ENCODE data around the gene STX11. TPM values are rescaled to one million over a fixed set of nuclear protein-coding genes. Genes with fewer than 3 reads are reported as not detected.
A peak's percentile ranks its signal among the peaks of the same experiment; 100 is the strongest.

STX11 gene
- total and polyA plus RNA-seq, 12 donors = 0.50 to 22.2 (median 6.3) TPM

DNA sequence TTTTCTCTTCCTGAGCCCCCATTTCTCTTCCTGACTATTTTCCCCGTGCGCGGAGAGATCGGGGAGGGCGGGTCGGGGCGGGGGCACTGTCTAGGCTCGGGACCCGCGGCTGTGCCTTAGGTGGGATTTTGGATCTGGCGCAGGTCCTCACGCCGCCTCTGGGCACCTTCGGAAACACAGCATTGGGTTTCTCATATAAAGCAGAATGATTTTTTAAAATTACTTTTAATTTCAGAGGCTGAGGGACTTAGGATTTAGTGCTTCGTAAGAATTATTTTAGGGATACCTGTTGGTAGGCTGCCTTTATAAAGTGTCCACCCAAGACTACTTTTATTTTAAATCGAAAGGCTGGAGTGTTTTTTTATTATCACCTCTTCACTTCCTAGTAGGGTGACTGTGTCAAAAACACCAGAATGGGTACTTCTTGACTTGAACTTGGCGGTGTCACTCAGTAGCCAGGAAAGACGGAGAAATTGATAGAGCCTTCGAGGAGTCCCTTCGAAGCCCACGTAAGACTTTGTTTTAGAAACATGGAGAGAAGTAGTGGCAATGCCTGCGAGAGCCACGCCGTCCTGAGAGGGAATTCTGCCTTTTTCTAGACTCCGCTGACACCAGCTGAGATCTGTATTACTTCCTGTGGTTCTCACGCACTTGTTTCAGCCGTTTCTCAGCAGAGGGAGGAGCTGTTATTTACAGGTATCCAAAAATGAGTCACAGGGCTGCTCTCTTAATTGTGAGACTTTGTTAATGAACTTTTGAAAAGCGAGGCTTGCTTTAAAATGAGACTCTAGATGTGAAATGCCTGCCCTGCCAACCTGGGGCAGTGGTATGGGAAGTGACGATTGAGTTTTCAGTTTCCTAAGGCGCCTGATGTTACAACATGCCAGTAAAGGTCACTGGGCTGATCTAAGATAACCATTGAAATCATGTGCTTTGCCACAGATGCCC is 667 bp downstream of the STX11 start:
- peak overlapping the region in 4 of 5 donors; percentile 67 to 89 (median 78) for H3K27ac ChIP-seq
- H3K27me3 ChIP-seq = no peaks in the 10 kb centered on the region
- peak; percentile 67 to 71 for TF ChIP-seq POLR2A (IDR thresholded peaks at IDR 0.05)
- TF ChIP-seq, protein P1, sequence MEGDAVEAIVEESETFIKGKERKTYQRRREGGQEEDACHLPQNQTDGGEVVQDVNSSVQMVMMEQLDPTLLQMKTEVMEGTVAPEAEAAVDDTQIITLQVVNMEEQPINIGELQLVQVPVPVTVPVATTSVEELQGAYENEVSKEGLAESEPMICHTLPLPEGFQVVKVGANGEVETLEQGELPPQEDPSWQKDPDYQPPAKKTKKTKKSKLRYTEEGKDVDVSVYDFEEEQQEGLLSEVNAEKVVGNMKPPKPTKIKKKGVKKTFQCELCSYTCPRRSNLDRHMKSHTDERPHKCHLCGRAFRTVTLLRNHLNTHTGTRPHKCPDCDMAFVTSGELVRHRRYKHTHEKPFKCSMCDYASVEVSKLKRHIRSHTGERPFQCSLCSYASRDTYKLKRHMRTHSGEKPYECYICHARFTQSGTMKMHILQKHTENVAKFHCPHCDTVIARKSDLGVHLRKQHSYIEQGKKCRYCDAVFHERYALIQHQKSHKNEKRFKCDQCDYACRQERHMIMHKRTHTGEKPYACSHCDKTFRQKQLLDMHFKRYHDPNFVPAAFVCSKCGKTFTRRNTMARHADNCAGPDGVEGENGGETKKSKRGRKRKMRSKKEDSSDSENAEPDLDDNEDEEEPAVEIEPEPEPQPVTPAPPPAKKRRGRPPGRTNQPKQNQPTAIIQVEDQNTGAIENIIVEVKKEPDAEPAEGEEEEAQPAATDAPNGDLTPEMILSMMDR (IDR thresholded peaks at IDR 0.05) = peak; percentile 9 to 31 (median 21)
- H3K4me3 ChIP-seq = peak overlapping the region in 3 of 4 donors; percentile 25 to 74 (median 49)
- WGBS, 4 donors = 5 to 7% (median 6%) methylated on average over 29 to 30 of the region's 30 CpGs
- intact Hi-C loops (cut with DNase I) = loop anchor here in 1 of 2 donors (10.0 kb wide), 1 partner anchor 64 kb away; no protein-coding TSS in a partner anchor
- no peaks in the 10 kb centered on the region for H3K9me3 ChIP-seq (replicated peaks in 1 of 3)
- DNase-seq = peak; percentile 24 to 77 (median 63)
- no peaks in the 10 kb centered on the region for H3K36me3 ChIP-seq (replicated peaks in 1 of 2)
- peaks cover 0 to under 1% of the 10 kb centered on the region in 2 donors for H3K4me1 ChIP-seq (replicated peaks in 1 of 2)

DNA sequence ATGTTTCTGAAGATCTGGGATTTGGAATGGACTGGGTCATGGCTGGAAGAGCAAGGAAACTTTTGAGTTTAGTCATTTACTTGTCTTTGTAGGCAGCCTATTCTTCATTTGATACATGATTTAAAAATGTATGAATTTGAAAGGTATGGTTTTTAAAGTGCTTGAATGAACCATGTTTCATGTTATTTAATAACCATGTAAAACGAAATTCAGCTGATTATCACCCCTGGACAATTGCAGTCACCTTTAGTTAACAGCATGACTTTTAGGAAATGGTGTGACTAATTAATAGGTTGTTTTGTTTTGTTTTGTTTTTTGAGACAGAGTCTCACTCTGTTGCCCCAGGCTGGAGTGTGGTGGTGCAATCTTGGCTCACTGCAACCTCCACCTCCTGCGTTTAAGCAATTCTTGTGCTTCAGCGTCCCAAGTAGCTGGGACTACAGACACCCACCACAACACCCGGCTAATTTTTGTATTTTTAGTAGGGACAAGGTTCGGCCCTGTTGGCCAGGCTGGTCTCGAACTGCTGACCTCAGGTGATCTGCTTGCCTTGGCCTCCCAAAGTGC is 2.1 kb downstream of the STX11 start:
- no peak for TF ChIP-seq POLR2A (IDR thresholded peaks at IDR 0.05)
- TF ChIP-seq, protein P1 (IDR thresholded peaks at IDR 0.05) = no peak
- no peaks in the 10 kb centered on the region for H3K36me3 ChIP-seq (replicated peaks in 1 of 2)
- 80 to 89% (median 84%) methylated on average over 6 of the region's 6 CpGs for WGBS, 4 donors
- H3K4me1 ChIP-seq (replicated peaks in 1 of 2) = peaks cover 0 to 12% of the 10 kb centered on the region in 2 donors
- no peak overlapping the region for H3K4me3 ChIP-seq
- no peaks in the 10 kb centered on the region for H3K9me3 ChIP-seq (replicated peaks in 1 of 3)
- intact Hi-C loops (cut with DNase I) = loop anchor here in 1 of 2 donors (10.0 kb wide), 1 partner anchor 62 kb away; no protein-coding TSS in a partner anchor
- no peaks in the 10 kb centered on the region for H3K27me3 ChIP-seq
- no peak for DNase-seq
- peak overlapping the region in 2 of 5 donors; percentile 27 to 45 for H3K27ac ChIP-seq

DNA sequence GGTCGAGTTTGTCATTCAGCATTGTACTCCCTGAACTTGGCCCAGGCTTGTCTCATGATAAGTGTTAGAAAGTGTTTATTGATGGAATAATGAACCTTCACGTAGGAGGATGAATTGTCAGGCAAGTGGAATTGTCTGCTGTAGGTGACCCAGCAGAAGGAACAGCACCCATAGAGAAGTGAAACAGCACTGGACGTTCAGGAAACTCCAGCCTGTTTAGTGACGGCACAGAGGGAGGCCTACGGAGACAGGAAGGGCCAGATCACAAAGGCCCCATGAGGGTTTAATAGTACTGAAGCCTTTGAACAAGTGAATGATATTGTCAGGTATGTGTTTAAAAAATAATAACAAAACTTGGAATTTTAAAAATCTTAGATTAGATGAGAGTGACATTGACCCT is 2.9 kb downstream of the STX11 start:
- Histone ChIP-seq H3K36me3 (replicated peaks in 1 of 2) (no peaks in the 10 kb centered on the region), H3K4me3 (no peak overlapping the region), H3K9me3 (replicated peaks in 1 of 3) (no peaks in the 10 kb centered on the region), H3K27ac (peak overlapping the region in 2 of 5 donors; percentile 27 to 45), H3K4me1 (replicated peaks in 1 of 2) (peaks cover 5 to 20% of the 10 kb centered on the region in 2 donors), H3K27me3 (no peaks in the 10 kb centered on the region)
- TF ChIP-seq, protein P1 (IDR thresholded peaks at IDR 0.05) = no peak
- no peak for TF ChIP-seq POLR2A (IDR thresholded peaks at IDR 0.05)
- peak in 3 of 7 donors; percentile 29 to 55 (median 30) for DNase-seq
- intact Hi-C loops (cut with DNase I) = loop anchor here in 1 of 2 donors (10.0 kb wide), 1 partner anchor 62 kb away; no protein-coding TSS in a partner anchor
- 82 to 88% (median 85%) methylated on average over 5 of the region's 5 CpGs for WGBS, 4 donors

DNA sequence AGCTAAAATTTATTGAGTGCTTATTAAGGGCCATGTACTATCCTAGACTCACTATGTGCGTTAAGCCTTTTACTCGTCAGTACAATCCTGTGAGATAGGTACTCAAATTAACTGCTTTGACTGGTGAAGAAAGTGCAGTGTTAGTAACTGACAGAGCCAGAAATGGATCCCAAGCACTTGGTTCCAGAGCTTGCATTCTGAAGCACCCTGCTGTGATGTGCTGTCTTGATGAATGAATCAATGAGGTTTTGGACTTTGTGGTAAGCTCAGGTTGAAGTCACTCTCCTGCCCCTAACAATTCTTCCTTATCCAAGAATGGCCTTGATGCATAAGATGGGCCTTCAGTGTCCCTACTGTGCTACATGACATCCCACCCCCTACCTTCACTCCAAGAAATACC is 3.7 kb downstream of the STX11 start:
- intact Hi-C loops (cut with DNase I) = loop anchor here in 1 of 2 donors (10.0 kb wide), 1 partner anchor 61 kb away; no protein-coding TSS in a partner anchor
- Histone ChIP-seq H3K4me1 (replicated peaks in 1 of 2) (peaks cover 12 to 27% of the 10 kb centered on the region in 2 donors), H3K27me3 (no peaks in the 10 kb centered on the region), H3K4me3 (no peak overlapping the region), H3K9me3 (replicated peaks in 1 of 3) (no peaks in the 10 kb centered on the region), H3K27ac (peak overlapping the region in 1 of 5 donors; percentile 45), H3K36me3 (replicated peaks in 1 of 2) (no peaks in the 10 kb centered on the region)
- TF ChIP-seq, protein P1 (IDR thresholded peaks at IDR 0.05) = no peak
- TF ChIP-seq POLR2A (IDR thresholded peaks at IDR 0.05) = no peak
- 96 to 100% (median 97%) methylated on average over 2 of the region's 2 CpGs for WGBS, 4 donors
- DNase-seq = no peak

All from adrenal gland (tissue), 12 donors.